ENCODE results near the gene CDH23.

CDH23 gene

GRCh38 chr10:71368643-71369042 lies 28.1 kb upstream of the CDH23 start:
- Histone ChIP-seq H3K9ac (no peak overlapping the region), H2AFZ (ENCODE audit: low read depth) (no peak overlapping the region), H3K36me3 (ENCODE audit: insufficient read depth) (no peaks in the 10 kb centered on the region), H3K4me3 (IDR thresholded peaks at IDR 0.05; ENCODE audit: insufficient read depth, low read depth, low read length) (no peak overlapping the region), H4K20me1 (ENCODE audit: insufficient read depth) (no peaks in the 10 kb centered on the region), H3K27me3 (ENCODE audit: insufficient read depth, low read depth) (no peaks in the 10 kb centered on the region), H3K27ac (no peak overlapping the region), H3K79me2 (ENCODE audit: insufficient read depth, low read depth) (no peaks in the 10 kb centered on the region), H3K4me2 (no peak overlapping the region), H3K4me1 (ENCODE audit: low read depth, poor library complexity, severe bottlenecking) (no peaks in the 10 kb centered on the region)
- peak; percentile 22; the same call in 1 of the 2 replicates for TF ChIP-seq CTCF (conservative IDR thresholded peaks at IDR 0.05; ENCODE audit: low read depth, low read length)

- Histone ChIP-seq H3K36me3 (ENCODE audit: insufficient read depth) (no peaks in the 10 kb centered on the region), H3K9ac (no peak overlapping the region), H3K27me3 (ENCODE audit: insufficient read depth, low read depth) (no peaks in the 10 kb centered on the region), H3K27ac (no peak overlapping the region), H4K20me1 (ENCODE audit: insufficient read depth) (no peaks in the 10 kb centered on the region), H3K4me3 (IDR thresholded peaks at IDR 0.05; ENCODE audit: insufficient read depth, low read depth, low read length) (no peak overlapping the region), H3K4me2 (no peak overlapping the region), H3K79me2 (ENCODE audit: insufficient read depth, low read depth) (no peaks in the 10 kb centered on the region), H2AFZ (ENCODE audit: low read depth) (no peak overlapping the region), H3K4me1 (ENCODE audit: low read depth, poor library complexity, severe bottlenecking) (no peaks in the 10 kb centered on the region)
- no peak for TF ChIP-seq CTCF (conservative IDR thresholded peaks at IDR 0.05; ENCODE audit: low read depth, low read length)
These were observed 27.1 kb upstream of the CDH23 start for GRCh38 chr10:71369602-71370001.

GRCh38 chr10:71370031-71370430 lies 26.7 kb upstream of the CDH23 start:
- Histone ChIP-seq H3K79me2 (ENCODE audit: insufficient read depth, low read depth) (no peaks in the 10 kb centered on the region), H3K27ac (no peak overlapping the region), H3K4me2 (no peak overlapping the region), H3K36me3 (ENCODE audit: insufficient read depth) (no peaks in the 10 kb centered on the region), H4K20me1 (ENCODE audit: insufficient read depth) (no peaks in the 10 kb centered on the region), H3K4me1 (ENCODE audit: low read depth, poor library complexity, severe bottlenecking) (no peaks in the 10 kb centered on the region), H3K27me3 (ENCODE audit: insufficient read depth, low read depth) (no peaks in the 10 kb centered on the region), H3K4me3 (IDR thresholded peaks at IDR 0.05; ENCODE audit: insufficient read depth, low read depth, low read length) (no peak overlapping the region), H2AFZ (ENCODE audit: low read depth) (no peak overlapping the region), H3K9ac (no peak overlapping the region)
- TF ChIP-seq CTCF (conservative IDR thresholded peaks at IDR 0.05; ENCODE audit: low read depth, low read length): no peak

GRCh38 chr10:71371750-71372166 lies 25.0 kb upstream of the CDH23 start:
- H3K36me3 ChIP-seq (ENCODE audit: insufficient read depth): no peaks in the 10 kb centered on the region
- TF ChIP-seq CTCF (conservative IDR thresholded peaks at IDR 0.05; ENCODE audit: low read depth, low read length): no peak
- no peaks in the 10 kb centered on the region for H3K79me2 ChIP-seq (ENCODE audit: insufficient read depth, low read depth)
- no peak overlapping the region for H3K4me3 ChIP-seq (IDR thresholded peaks at IDR 0.05; ENCODE audit: insufficient read depth, low read depth, low read length)
- no peaks in the 10 kb centered on the region for H4K20me1 ChIP-seq (ENCODE audit: insufficient read depth)
- H3K4me2 ChIP-seq: no peak overlapping the region
- no peak overlapping the region for H3K9ac ChIP-seq
- H3K27me3 ChIP-seq (ENCODE audit: insufficient read depth, low read depth): no peaks in the 10 kb centered on the region
- H3K4me1 ChIP-seq (ENCODE audit: low read depth, poor library complexity, severe bottlenecking): no peaks in the 10 kb centered on the region
- H3K27ac ChIP-seq: no peak overlapping the region
- H2AFZ ChIP-seq (ENCODE audit: low read depth): no peak overlapping the region
